ENCODE results near the gene ZXDC. TPM values are rescaled to one million over a fixed set of nuclear protein-coding genes. Genes with fewer than 3 reads are reported as not detected.
A peak's percentile ranks its signal among the peaks of the same experiment; 100 is the strongest.

The ZXDC gene
- total RNA-seq, 4 donors from 2014 or later, result 37.5 to 62.0 (median 52.3) TPM

GRCh38 chr3:126422121-126422520 is 53.6 kb downstream of the ZXDC start:
- 94 to 96% methylated on average over 8 of the region's 8 CpGs for WGBS, 2 donors
- H3K4me3 ChIP-seq (ENCODE audit: low read depth, poor library complexity, severe bottlenecking), result no peak overlapping the region
- intact Hi-C loops (cut with DNase I; ENCODE audit: low total_unique reads), result no loop called here
- TF ChIP-seq POLR2A (IDR thresholded peaks at IDR 0.05) (no peak), CTCF (IDR thresholded peaks at IDR 0.05) (no peak)
- peak in 1 of 2 donors; percentile 68 for DNase-seq (ENCODE audit: low spot score in 2 of 2)

- intact Hi-C loops (cut with DNase I; ENCODE audit: low total_unique reads), result no loop called here
- peak in 1 of 2 donors; percentile 62 for DNase-seq (ENCODE audit: low spot score in 2 of 2)
- WGBS, 2 donors, result 73 to 78% methylated on average over 10 of the region's 10 CpGs
- no peak overlapping the region for H3K4me3 ChIP-seq (ENCODE audit: low read depth, poor library complexity, severe bottlenecking)
- TF ChIP-seq CTCF (IDR thresholded peaks at IDR 0.05), result no peak
- no peak for TF ChIP-seq POLR2A (IDR thresholded peaks at IDR 0.05)
Observed at GRCh38 chr3:126421573-126422119, 54.0 kb downstream of the ZXDC start.

- DNase-seq (ENCODE audit: low spot score in 2 of 2), result peak in 1 of 2 donors; percentile 81
- WGBS, 2 donors, result 72 to 75% methylated on average over 18 to 22 of the region's 22 CpGs
- intact Hi-C loops (cut with DNase I; ENCODE audit: low total_unique reads), result no loop called here
- no peak overlapping the region for H3K4me3 ChIP-seq (ENCODE audit: low read depth, poor library complexity, severe bottlenecking)
- no peak for TF ChIP-seq POLR2A (IDR thresholded peaks at IDR 0.05)
Observed at GRCh38 chr3:126419886-126420786, 55.6 kb downstream of the ZXDC start.

- intact Hi-C loops (cut with DNase I; ENCODE audit: low total_unique reads), result no loop called here
- WGBS, 2 donors, result 65 to 73% methylated on average over 6 of the region's 6 CpGs
- H3K4me3 ChIP-seq (ENCODE audit: low read depth, poor library complexity, severe bottlenecking), result no peak overlapping the region
- peak in 1 of 2 donors; percentile 50 for DNase-seq (ENCODE audit: low spot score in 2 of 2)
- TF ChIP-seq POLR2A (IDR thresholded peaks at IDR 0.05) (no peak), CTCF (IDR thresholded peaks at IDR 0.05) (no peak)
Observed at GRCh38 chr3:126419151-126419703, 56.5 kb downstream of the ZXDC start.

- 74 to 77% methylated on average over 15 to 16 of the region's 20 CpGs for WGBS, 2 donors
- intact Hi-C loops (cut with DNase I; ENCODE audit: low total_unique reads), result no loop called here
- peak in 1 of 2 donors; percentile 83 for DNase-seq (ENCODE audit: low spot score in 2 of 2)
- no peak overlapping the region for H3K4me3 ChIP-seq (ENCODE audit: low read depth, poor library complexity, severe bottlenecking)
- TF ChIP-seq POLR2A (IDR thresholded peaks at IDR 0.05), result no peak
- TF ChIP-seq CTCF (IDR thresholded peaks at IDR 0.05), result no peak
Observed at GRCh38 chr3:126418661-126419131, 57.0 kb downstream of the ZXDC start.

GRCh38 chr3:126417981-126418530 is 57.6 kb downstream of the ZXDC start:
- 85 to 87% methylated on average over 11 of the region's 11 CpGs for WGBS, 2 donors
- intact Hi-C loops (cut with DNase I; ENCODE audit: low total_unique reads), result no loop called here
- DNase-seq (ENCODE audit: low spot score in 2 of 2), result no peak
- TF ChIP-seq CTCF (IDR thresholded peaks at IDR 0.05), result no peak
- no peak for TF ChIP-seq POLR2A (IDR thresholded peaks at IDR 0.05)
- no peak overlapping the region for H3K4me3 ChIP-seq (ENCODE audit: low read depth, poor library complexity, severe bottlenecking)

All from lower leg skin (tissue), 4 donors.